NB4 (cell line): ENCODE results near the gene IRX6.

Experiments used
- CTCF ChIP-seq: IDR thresholded peaks from one replicate; pipeline ENCODE4 v1.5.1; 2012; ENCODE audit warnings: low read depth, low read length
- MYC ChIP-seq: IDR thresholded peaks from 2 replicates; pipeline ENCODE4 v1.6.1; 2011; ENCODE audit warnings: low read depth, low read length
- POLR2A ChIP-seq: IDR thresholded peaks from 2 replicates; pipeline ENCODE4 v1.6.1; 2011; ENCODE audit warnings: mild to moderate bottlenecking; ENCODE audit not compliant: insufficient read length; ENCODE audit errors: extremely low read depth
- TF ChIP-seq, protein P1 (sequence below): IDR thresholded peaks from 2 replicates; pipeline ENCODE4 v1.6.1; 2011; ENCODE audit warnings: low read depth, low read length

DNA sequence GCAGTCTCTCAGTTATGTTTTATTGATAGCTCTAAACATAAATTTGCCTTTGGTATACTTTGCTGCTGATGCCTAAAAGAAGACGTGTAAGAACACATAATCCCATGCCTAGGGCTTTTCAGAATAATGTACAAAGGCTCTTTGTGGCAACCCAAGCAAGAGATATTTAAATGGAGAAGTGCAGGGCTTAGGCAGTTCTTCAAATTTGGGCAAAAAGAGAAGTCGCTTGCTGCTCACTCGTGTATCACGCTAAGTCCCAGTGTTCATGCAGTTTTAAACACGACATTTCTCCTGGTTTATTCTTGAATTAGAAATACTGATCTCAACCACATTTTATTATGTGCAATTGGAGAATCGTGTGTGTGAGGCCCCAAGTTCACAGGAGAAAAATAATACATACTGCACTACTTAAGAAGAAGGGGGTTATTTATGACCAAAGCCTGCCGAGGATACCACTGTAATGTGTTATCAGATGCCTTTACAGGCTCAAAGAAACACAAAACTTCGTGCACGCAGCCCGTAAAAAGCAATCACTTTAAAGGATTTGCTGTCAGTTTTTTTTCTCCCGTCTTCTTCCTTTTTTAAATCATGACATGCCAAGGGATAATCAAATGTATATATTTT lies 22.5 kb upstream of the IRX6 start:
- no peak for TF ChIP-seq CTCF
- no peak for TF ChIP-seq POLR2A
- TF ChIP-seq, protein P1, sequence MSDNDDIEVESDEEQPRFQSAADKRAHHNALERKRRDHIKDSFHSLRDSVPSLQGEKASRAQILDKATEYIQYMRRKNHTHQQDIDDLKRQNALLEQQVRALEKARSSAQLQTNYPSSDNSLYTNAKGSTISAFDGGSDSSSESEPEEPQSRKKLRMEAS, result no peak
- no peak for TF ChIP-seq MYC
